Panc1 (cell line): ENCODE measurements around the gene SNX13. TPM values are rescaled to one million over a fixed set of nuclear protein-coding genes. Genes with fewer than 3 reads are reported as not detected.
A peak's percentile ranks its signal among the peaks of the same experiment; 100 is the strongest.

Experiments
- ATAC-seq: fragments of 200-7000 bp; cut with Tn5 transposase; 2 replicates; pipeline ENCODE4 v1.9.1; 2020; ENCODE audit warnings: mild to moderate bottlenecking, moderate library complexity
- BruUV-seq: library from RNA; stranded (reverse); fragments of 400-500 nt; replicated peaks from 2 replicates; lab custom pipeline; 2021; lab: Mats Ljungman, UMichigan
- CTCF ChIA-PET: fragments of 300-600 bp; sonication (Branson Sonifier 250); formaldehyde crosslinking; loops from one replicate; lab custom pipeline; 2022; ENCODE audit warnings: antibody characterized with exemption; lab: Charles Lee
- POLR2A ChIA-PET: fragments of 300-600 bp; sonication (Branson Sonifier 250); formaldehyde crosslinking; loops from one replicate; lab custom pipeline; 2022; ENCODE audit warnings: antibody characterized with exemption; lab: Charles Lee
- DNase-seq: peaks from one replicate; pipeline ENCODE4 v3.0.0-alpha.2; 2010; ENCODE audit warnings: low read depth, low spot score
- H3K27ac ChIP-seq: 2 replicates; pipeline ENCODE4 v1.5.1; 2011; ENCODE audit warnings: mild to moderate bottlenecking, low read length, inconsistent platforms
- H3K27me3 ChIP-seq: fragments of 200-500 bp; sonication (Bioruptor generic); 2 replicates; pipeline ENCODE4 v1.6.0; 2014; ENCODE audit warnings: low read length, inconsistent platforms; ENCODE audit not compliant: control insufficient read depth, insufficient read depth
- H3K36me3 ChIP-seq: fragments of 200-500 bp; sonication (Bioruptor generic); 2 replicates; pipeline ENCODE4 v1.5.1; 2014; ENCODE audit warnings: inconsistent platforms, mild to moderate bottlenecking, low read length, moderate library complexity; ENCODE audit not compliant: control insufficient read depth, insufficient read depth
- H3K4me1 ChIP-seq: 2 replicates; pipeline ENCODE4 v1.5.1; 2011; ENCODE audit warnings: inconsistent platforms, mild to moderate bottlenecking, low read length, moderate library complexity; ENCODE audit not compliant: control insufficient read depth, insufficient read depth
- H3K4me3 ChIP-seq, 2 experiments: 2 replicates each; pipeline ENCODE4 v1.5.1; 2011 to 2012; ENCODE audit warnings: low read depth in 2 of 2, low read length in 2 of 2, mild to moderate bottlenecking in 2 of 2, inconsistent platforms in 1 of 2, moderate library complexity in 1 of 2
- H3K9me3 ChIP-seq: fragments of 200-500 bp; sonication (Bioruptor generic); 2 replicates; pipeline ENCODE4 v1.5.1; 2014; ENCODE audit warnings: low read depth, mild to moderate bottlenecking, inconsistent platforms, low read length, moderate library complexity; ENCODE audit not compliant: control insufficient read depth, insufficient read depth
- CTCF ChIP-seq: fragments of 450-650 bp; IDR thresholded peaks from 2 replicates; pipeline ENCODE4 v1.5.1; 2017; ENCODE audit warnings: mild to moderate bottlenecking
- POLR2AphosphoS5 ChIP-seq: IDR thresholded peaks from 2 replicates; pipeline ENCODE4 v1.6.1; 2012; ENCODE audit warnings: mild to moderate bottlenecking, low read depth, low read length, moderate library complexity
- REST ChIP-seq, 2 experiments: IDR thresholded peaks; 2 replicates each; pipeline ENCODE4 v1.6.1; 2011 to 2012; ENCODE audit warnings: low read depth in 2 of 2, control low read depth in 1 of 2, low read length in 1 of 2, mild to moderate bottlenecking in 1 of 2, moderate library complexity in 1 of 2; ENCODE audit not compliant: insufficient read depth in 1 of 2
- SIN3A ChIP-seq: IDR thresholded peaks from 2 replicates; pipeline ENCODE4 v1.6.1; 2012; ENCODE audit warnings: low read depth, mild to moderate bottlenecking, low read length, moderate library complexity, borderline replicate concordance; ENCODE audit not compliant: insufficient read depth
- TCF7L2 ChIP-seq: IDR thresholded peaks from 2 replicates; pipeline ENCODE4 v1.6.1; 2011; ENCODE audit warnings: mild to moderate bottlenecking, low read depth, low read length, inconsistent platforms
- in situ Hi-C: cut with HindIII; loops from 2 replicates; pipeline ENCODE4 v1.10.0; 2016; ENCODE audit warnings: low sequenced_read_pairs, low pct_unique_long_range_greater_than_20kb
- intact Hi-C: fragments of 100-400 bp; cut with micrococcal nuclease; formaldehyde crosslinking; loops from one replicate; pipeline ENCODE4 v1.10.0; 2022; ENCODE audit not compliant: unreplicated experiment
- total RNA-seq: library from RNA; stranded (reverse); gene quantifications from one replicate; pipeline ENCODE4 v1.2.1, GENCODE V29; 2021; ENCODE audit not compliant: unreplicated experiment

Gene SNX13
- total RNA-seq, 1 experiment from 2014 or later, result 53.3 TPM

- BruUV-seq, result no TSS peak
- ChIA-PET CTCF (no interaction called here), POLR2A (interaction anchor here (0.7 kb wide), 1 partner anchor 1242 kb away, joined by 3 read pairs; no protein-coding TSS in a partner anchor)
- no peaks in the 10 kb centered on the region; the same call in 1 of the 2 replicates for H3K36me3 ChIP-seq
- H3K27me3 ChIP-seq, result no peaks in the 10 kb centered on the region
- H3K4me1 ChIP-seq, result 0 out of 2 replicates have a peak, but pooled peaks cover 2% of the 10 kb centered on the region
- H3K9me3 ChIP-seq, result no peaks in the 10 kb centered on the region
- H3K4me3 ChIP-seq, result no peak overlapping the region
- in situ Hi-C loops (no loop called here), intact Hi-C loops (no loop called here)
- ATAC-seq, result no peak
- no peak overlapping the region for H3K27ac ChIP-seq
- no peak for DNase-seq
- TF ChIP-seq TCF7L2, result no peak
- no peak for TF ChIP-seq CTCF
- TF ChIP-seq POLR2AphosphoS5, result no peak
- no peak for TF ChIP-seq SIN3A
- no peak for TF ChIP-seq REST (IDR thresholded peaks at IDR 0.05; ENCODE audit: insufficient read depth in 1 of 2, low read depth in 2 of 2, low read length in 1 of 2)
Measured at GRCh38 chr7:17848516-17848915, 91.8 kb downstream of the SNX13 start.

DNA sequence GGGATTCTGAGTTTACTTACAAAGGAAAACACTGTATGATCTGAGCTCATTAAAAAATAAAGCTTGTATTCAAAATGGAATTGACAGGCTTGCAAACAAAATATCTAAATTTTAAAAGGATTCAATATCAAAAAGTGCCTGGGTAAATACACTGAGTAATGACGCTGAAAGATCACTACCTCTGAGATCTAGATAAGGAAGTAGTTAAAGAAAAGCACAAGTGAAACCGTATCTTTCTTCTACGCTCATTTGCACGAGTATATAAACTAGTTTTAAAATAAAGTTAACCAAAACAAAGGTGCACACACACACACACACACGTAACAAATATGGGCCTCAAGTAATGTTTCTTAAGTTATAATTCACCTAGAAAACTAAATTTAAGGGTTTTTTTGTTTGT, 93.4 kb downstream of the SNX13 start:
- TSS peak; percentile 11 for BruUV-seq
- H3K9me3 ChIP-seq, result no peaks in the 10 kb centered on the region
- CTCF ChIA-PET, result no interaction called here
- no peak overlapping the region for H3K27ac ChIP-seq
- in situ Hi-C loops, result no loop called here
- POLR2A ChIA-PET, result no interaction called here
- TF ChIP-seq SIN3A (no peak), POLR2AphosphoS5 (no peak), CTCF (no peak), REST (IDR thresholded peaks at IDR 0.05; ENCODE audit: insufficient read depth in 1 of 2, low read depth in 2 of 2, low read length in 1 of 2) (no peak), TCF7L2 (no peak)
- H3K36me3 ChIP-seq, result no peaks in the 10 kb centered on the region; the same call in 1 of the 2 replicates
- no peak for DNase-seq
- ATAC-seq, result no peak
- H3K4me3 ChIP-seq, result no peak overlapping the region
- H3K4me1 ChIP-seq, result 0 out of 2 replicates have a peak, but pooled peaks cover 2% of the 10 kb centered on the region
- intact Hi-C loops, result no loop called here
- no peaks in the 10 kb centered on the region for H3K27me3 ChIP-seq
